Neural crest cell (in vitro differentiated cells): Measurements from ENCODE around the gene DOCK1. TPM values are rescaled to one million over a fixed set of nuclear protein-coding genes. Genes with fewer than 3 reads are reported as not detected.

Experiments
- DNase-seq: peaks from one replicate; pipeline ENCODE4 v3.0.0; 2021; ENCODE audit warnings: low read depth, mixed read lengths, low spot score
- H3K27ac Mint-ChIP-seq: one replicate; pipeline ENCODE4 v1.8.0; 2021; ENCODE audit warnings: mild to moderate bottlenecking, mixed read lengths; ENCODE audit not compliant: unreplicated experiment
- H3K27me3 Mint-ChIP-seq: 2 replicates; pipeline ENCODE4 v1.8.0; 2021; ENCODE audit warnings: low read depth, mild to moderate bottlenecking, mixed read lengths
- H3K36me3 Mint-ChIP-seq: 2 replicates; pipeline ENCODE4 v1.8.0; 2021; ENCODE audit warnings: low read depth, mild to moderate bottlenecking, mixed read lengths
- H3K4me1 Mint-ChIP-seq: 2 replicates; pipeline ENCODE4 v1.8.0; 2021; ENCODE audit warnings: mixed read lengths
- H3K4me3 Mint-ChIP-seq: one replicate; pipeline ENCODE4 v1.8.0; 2021; ENCODE audit warnings: mild to moderate bottlenecking, mixed read lengths
- H3K9me3 Mint-ChIP-seq: 2 replicates; pipeline ENCODE4 v1.8.0; 2021; ENCODE audit warnings: mixed read lengths
- total RNA-seq: library from RNA; stranded (reverse); gene quantifications from 2 replicates; pipeline ENCODE4 v1.2.1, GENCODE V29; 2021
- TF ChIP-seq, protein P1 (sequence below): fragments of 200-600 bp; sonication (generic); conservative IDR thresholded peaks from 2 replicates; pipeline ENCODE4 v1.5.0; 2021; ENCODE audit warnings: antibody characterized with exemption, mild to moderate bottlenecking

The DOCK1 gene
- total RNA-seq, 1 donor from 2014 or later, result 55.8 TPM

DNA sequence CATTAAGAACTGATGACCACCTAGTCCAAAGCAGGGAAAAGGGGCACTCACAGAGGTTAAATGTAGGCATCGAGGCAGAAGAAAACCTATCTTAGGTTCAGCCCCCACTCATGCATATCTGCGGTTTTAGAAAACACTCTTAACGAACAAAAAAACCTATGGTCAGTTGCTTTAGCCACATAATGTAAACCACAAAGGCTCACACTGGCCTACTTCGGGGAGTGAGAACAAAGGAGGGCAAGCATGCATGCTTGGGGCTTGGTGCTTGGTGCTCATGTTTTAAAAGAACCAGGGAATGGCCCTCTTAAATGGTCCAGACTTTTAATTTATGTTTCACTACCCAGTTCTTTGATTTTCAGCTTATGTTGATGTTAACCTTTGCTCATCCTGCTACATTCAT lies 276.9 kb downstream of the DOCK1 start:
- Mint-ChIP-seq H3K27me3 (no peaks in the 10 kb centered on the region), H3K9me3 (peaks cover 3% of the 10 kb centered on the region), H3K36me3 (peaks cover 13% of the 10 kb centered on the region), H3K4me3 (no peak overlapping the region), H3K27ac (no peak overlapping the region), H3K4me1 (no peaks in the 10 kb centered on the region)
- DNase-seq, result no peak
- TF ChIP-seq, protein P1, sequence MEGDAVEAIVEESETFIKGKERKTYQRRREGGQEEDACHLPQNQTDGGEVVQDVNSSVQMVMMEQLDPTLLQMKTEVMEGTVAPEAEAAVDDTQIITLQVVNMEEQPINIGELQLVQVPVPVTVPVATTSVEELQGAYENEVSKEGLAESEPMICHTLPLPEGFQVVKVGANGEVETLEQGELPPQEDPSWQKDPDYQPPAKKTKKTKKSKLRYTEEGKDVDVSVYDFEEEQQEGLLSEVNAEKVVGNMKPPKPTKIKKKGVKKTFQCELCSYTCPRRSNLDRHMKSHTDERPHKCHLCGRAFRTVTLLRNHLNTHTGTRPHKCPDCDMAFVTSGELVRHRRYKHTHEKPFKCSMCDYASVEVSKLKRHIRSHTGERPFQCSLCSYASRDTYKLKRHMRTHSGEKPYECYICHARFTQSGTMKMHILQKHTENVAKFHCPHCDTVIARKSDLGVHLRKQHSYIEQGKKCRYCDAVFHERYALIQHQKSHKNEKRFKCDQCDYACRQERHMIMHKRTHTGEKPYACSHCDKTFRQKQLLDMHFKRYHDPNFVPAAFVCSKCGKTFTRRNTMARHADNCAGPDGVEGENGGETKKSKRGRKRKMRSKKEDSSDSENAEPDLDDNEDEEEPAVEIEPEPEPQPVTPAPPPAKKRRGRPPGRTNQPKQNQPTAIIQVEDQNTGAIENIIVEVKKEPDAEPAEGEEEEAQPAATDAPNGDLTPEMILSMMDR, result no peak

DNA sequence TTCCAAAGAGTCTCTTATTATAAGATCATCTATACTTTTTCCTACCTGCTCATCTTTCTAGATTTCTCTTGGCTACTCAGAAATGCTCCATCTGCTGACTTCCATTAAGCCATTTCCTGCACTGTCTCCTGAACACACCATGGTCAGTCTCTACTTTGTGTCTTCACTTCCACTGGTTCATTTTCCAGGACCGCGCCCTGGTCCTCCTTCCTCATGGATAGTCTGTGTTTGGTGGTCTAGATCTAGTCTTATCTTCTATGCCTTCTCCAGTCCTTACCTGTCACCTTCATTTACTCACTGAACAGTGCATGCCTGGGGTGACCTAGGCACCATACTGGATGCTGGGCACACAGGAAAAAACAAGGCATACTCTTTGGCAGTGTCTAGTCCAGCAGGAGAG lies 279.4 kb downstream of the DOCK1 start:
- Mint-ChIP-seq H3K27me3 (no peaks in the 10 kb centered on the region), H3K4me3 (no peak overlapping the region), H3K4me1 (no peaks in the 10 kb centered on the region), H3K9me3 (peaks cover 3% of the 10 kb centered on the region), H3K36me3 (peaks cover 13% of the 10 kb centered on the region), H3K27ac (no peak overlapping the region)
- TF ChIP-seq, protein P1, result no peak
- no peak for DNase-seq

DNA sequence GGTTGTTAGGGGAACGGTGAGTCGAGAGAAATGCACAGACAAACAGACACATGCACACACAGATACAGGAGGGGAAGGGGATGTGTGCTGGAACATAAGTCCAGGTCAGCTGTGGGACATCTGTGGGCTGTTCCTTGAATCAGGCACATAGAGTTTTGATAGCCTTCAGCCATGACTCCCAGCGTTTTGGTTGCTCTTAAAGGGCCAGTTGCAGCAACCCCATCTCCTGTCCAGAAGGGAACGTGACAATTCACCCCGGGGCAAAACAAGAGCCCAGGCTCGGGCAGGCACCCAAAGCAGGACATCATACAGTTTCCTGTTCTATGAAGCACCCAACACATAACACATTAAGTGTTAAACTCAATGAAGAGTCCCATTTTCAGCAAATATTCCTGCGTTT lies 281.6 kb downstream of the DOCK1 start:
- H3K9me3 Mint-ChIP-seq, result peaks cover 3% of the 10 kb centered on the region
- H3K27me3 Mint-ChIP-seq, result peaks cover 5% of the 10 kb centered on the region
- TF ChIP-seq, protein P1, result no peak
- peaks cover 13% of the 10 kb centered on the region for H3K36me3 Mint-ChIP-seq
- DNase-seq, result no peak
- no peak overlapping the region for H3K4me3 Mint-ChIP-seq
- no peak overlapping the region for H3K27ac Mint-ChIP-seq
- H3K4me1 Mint-ChIP-seq, result no peaks in the 10 kb centered on the region

DNA sequence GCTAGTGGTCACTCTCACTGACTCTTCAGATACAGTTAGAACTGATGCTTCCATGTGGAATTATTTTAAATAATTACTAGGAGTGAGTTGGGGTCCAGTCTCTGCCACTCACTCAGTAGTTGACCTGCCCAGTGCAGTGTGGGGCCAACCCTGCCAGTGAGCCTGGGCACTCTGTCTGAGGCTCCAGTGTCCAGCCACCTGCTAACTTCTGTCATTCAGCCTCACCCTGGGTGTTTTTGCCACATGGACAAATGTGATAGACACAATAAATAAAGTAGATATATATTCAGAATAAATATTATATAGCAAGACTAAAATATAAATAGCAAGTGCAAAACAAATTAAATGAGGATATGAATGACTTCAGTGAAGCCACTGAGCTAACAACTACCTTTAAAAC lies 284.0 kb downstream of the DOCK1 start:
- Mint-ChIP-seq H3K4me3 (no peak overlapping the region), H3K27me3 (peaks cover 29% of the 10 kb centered on the region), H3K9me3 (peaks cover 3% of the 10 kb centered on the region), H3K36me3 (peaks cover 9% of the 10 kb centered on the region), H3K27ac (no peak overlapping the region), H3K4me1 (no peaks in the 10 kb centered on the region)
- TF ChIP-seq, protein P1, result no peak
- DNase-seq, result no peak

DNA sequence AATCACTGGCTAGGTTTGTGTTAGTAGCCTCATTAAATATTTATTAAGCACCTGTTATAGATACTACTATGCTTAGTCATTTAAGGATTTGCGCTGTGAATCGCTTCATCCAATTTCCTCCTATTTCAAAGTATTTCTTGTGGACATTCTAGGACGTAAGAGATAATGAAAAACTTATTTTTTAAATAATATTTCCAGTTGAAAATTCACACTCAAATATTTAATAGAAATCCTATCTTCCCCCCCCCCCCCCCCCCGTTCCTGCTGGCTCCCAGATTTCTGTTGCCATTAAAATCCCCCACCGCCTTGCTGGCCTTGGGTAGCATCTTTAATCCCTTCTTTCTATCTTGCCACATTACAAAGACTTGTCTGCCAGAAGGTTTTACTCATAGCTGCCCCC lies 285.2 kb downstream of the DOCK1 start:
- no peak for DNase-seq
- Mint-ChIP-seq H3K9me3 (peaks cover 3% of the 10 kb centered on the region), H3K4me3 (no peak overlapping the region), H3K27ac (no peak overlapping the region), H3K4me1 (no peaks in the 10 kb centered on the region), H3K27me3 (peaks cover 41% of the 10 kb centered on the region), H3K36me3 (peaks cover 3% of the 10 kb centered on the region)
- TF ChIP-seq, protein P1, result no peak

DNA sequence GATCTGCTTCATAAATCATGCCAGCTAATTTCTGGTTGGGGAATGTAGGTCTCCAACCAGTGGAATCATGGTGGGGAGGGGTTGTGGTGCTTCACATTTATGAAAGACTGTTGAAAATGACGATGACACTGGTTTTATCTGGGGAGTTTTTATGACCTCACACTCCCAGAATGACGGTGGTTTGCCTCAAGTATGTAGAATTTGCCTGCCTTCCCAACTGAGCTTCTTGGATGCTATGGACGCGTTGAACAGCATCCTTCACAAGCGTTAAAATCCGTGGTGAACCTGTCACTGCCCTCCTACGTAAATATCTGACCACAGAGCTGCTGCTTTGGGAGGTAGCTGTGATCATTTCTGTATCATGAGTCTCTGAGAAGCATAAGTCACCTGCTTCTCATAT lies 287.9 kb downstream of the DOCK1 start:
- H3K27me3 Mint-ChIP-seq, result peaks cover 60% of the 10 kb centered on the region
- TF ChIP-seq, protein P1, result no peak
- H3K9me3 Mint-ChIP-seq, result no peaks in the 10 kb centered on the region
- peaks cover 5% of the 10 kb centered on the region for H3K4me1 Mint-ChIP-seq
- H3K4me3 Mint-ChIP-seq, result no peak overlapping the region
- no peak for DNase-seq
- no peaks in the 10 kb centered on the region for H3K36me3 Mint-ChIP-seq
- H3K27ac Mint-ChIP-seq, result no peak overlapping the region
